GM18507 (cell line): ENCODE results near the gene PCLO.
"Not testable (repeated sequence)": the region's sequence is repeated elsewhere in the genome, so short reads cannot be mapped to it uniquely, and the experiment has no call there.

Experiments used
- DNase-seq: peaks from one replicate; pipeline ENCODE4 v3.0.0; 2011; ENCODE audit warnings: low read depth; ENCODE audit not compliant: insufficient read length; ENCODE audit errors: extremely low spot score
- FAIRE-seq: peaks from 2 replicates; lab custom pipeline; 2011; peaks lifted over from hg19 to GRCh38; lab: Jason Lieb, UNC

Gene PCLO

GRCh38 chr7:83148776-83149175 is 13.9 kb downstream of the PCLO start:
- no peak for DNase-seq
- no peak for FAIRE-seq

GRCh38 chr7:83143107-83143506 is 19.6 kb downstream of the PCLO start:
- no peak for FAIRE-seq
- no peak for DNase-seq

DNA sequence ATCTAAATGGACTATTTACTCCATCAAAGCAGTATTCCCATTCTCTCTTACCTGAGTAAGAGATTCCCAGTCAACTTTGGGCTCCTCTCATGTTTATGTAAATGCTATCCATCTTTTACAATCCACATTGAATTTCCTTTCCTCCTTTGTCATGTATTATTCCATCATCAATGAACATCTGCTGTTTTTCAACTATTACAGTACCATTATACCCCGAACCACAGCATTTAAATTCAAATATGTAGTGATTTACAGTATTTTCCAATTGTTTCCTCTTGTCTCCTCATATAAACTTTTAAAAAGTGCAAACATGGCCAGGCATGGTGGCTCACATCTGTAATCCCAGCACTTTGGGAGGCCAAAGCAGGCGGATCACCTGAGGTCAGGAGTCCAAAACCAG is 20.3 kb downstream of the PCLO start:
- no peak for DNase-seq
- FAIRE-seq = no peak

GRCh38 chr7:83141927-83142326 is 20.8 kb downstream of the PCLO start:
- no peak for DNase-seq
- no peak for FAIRE-seq

DNA sequence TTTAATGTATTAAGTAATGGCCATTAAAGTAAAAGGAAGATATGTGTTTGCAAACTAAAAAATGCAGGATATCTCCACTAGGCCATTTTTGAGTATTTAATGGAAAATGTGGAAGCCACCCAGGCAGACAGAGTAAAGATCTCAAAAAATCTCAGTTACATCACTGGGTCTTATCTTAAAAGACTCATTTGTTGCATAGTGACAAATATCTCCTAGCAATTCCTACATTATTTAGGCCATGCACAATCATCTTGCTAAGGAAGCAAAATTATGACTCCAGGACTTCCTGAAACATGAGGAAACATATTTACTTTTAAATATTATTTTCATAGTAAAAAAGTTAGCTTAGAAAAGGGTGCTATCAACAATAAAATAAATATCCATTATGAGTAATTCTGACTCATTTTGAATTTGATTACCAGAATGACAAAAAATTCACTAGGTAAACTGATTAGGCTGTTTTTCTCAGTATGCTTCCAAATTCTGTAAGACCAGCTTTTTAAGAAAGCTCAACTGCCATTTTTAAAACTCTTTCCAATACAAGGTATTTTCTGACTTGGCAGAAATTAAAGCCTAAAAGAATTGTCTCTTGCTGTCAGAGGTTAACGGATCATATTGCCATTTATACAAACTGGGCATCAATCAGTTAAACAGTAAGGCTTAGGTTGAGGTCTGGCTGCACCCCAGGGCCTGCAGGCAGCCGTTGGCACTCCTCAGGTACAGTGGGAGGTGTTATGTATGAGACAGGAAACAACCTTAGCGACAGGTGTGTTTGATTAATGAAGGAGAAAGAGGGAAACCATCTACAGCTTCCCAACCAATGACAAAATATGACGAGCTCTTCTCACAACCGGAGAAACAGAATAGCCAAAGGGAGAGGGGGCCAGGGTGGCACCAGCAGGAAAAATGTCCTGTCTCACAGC is 31.8 kb downstream of the PCLO start:
- DNase-seq (no peak), FAIRE-seq (no peak)

- no peak for FAIRE-seq
- DNase-seq = no peak
Measured at GRCh38 chr7:83130191-83130590, 32.5 kb downstream of the PCLO start.

- DNase-seq (no peak), FAIRE-seq (no peak)
Measured at GRCh38 chr7:83119494-83119893, 43.2 kb downstream of the PCLO start.

DNA sequence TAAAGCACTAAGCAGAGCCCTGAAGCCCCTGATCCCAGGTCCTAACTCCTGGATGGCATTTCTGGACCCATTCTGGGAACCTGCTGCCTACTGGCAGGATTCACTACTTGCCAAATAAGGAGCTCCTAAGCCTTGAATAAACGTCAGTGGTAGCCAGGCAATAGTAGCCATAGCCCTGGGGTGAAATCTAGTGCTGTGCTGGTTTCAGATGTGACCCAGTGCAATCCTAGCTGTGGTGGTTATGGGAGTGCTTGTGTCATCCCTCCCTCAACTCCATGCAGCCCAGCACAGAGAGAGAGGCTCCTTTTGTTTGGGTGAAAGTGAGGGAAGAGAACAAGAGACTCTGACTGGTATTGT is 43.7 kb downstream of the PCLO start:
- DNase-seq = no peak
- no peak for FAIRE-seq

DNA sequence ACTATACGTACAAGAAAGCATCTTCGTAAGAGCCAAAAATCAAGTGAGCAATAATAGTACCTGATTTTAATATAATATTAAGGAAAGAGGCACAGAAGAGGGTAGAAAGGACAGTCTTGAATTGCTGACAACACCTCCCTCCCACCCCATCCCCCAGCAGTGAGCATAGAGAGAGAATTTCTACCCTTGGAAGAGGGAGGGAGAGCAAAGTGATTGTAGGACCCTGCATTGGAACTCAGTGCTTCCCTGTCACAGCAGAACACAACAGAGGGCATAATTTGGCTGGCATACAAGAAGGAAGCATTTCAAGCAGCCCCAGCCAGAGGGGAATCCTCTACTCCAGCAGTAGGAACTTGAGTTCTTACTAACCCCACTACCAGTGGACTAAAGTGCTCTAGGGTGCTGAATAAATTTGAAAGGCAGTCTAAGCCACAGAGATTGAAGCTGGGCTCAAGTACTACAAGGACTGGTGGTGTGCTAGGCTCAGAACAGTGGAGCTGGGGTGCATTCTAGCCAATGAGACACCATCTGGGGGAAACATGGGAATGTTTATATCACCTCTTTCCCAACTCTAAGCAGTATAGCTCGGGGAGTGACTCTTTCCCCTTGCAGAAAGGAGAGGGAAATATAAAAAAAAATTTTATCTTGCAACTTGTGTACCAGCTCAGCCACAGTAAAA is 44.2 kb downstream of the PCLO start:
- no peak for DNase-seq
- FAIRE-seq = no peak

DNA sequence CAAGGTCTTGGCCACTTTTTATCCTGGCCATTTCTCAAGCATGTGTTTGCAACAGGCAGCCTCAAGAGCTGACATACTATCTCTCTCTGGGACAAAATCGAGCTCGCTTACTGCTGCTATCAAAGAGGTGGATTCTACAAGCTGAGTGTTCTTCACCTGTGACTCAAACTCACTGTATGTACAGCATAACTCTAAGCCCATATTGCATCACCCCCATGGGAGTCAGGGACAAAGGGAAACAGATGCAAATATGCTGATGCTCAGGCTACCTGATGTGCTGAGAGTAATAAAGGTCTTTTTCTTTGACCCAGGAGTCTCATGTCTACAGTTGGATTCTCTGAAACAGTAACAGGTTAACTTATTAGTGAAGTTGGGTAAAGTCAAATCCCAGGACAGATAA is 45.2 kb downstream of the PCLO start:
- DNase-seq (no peak), FAIRE-seq (no peak)

- FAIRE-seq = no peak
Measured at GRCh38 chr7:83111391-83111790, 51.3 kb downstream of the PCLO start.

DNA sequence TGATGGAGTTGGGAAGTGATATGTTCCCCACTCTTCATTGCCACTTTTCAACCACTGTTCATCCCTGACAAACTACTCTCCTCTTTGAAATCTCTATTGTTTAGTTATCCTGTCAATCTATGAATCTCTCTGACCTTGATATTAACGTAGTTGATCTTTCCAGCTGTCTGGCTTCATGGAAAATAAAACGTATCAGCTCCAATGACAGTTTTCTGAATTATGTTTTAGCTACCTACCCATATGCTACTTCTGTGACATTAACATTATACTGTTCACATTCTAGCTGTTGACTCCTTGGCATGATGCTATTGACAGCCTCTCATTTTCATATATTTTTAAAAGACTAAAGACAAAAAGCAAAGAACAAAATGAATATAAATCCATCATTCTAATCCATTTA is 53.3 kb downstream of the PCLO start:
- no peak for FAIRE-seq
- no peak for DNase-seq

More at GRCh38 chr7:83111391-83111790, 51.3 kb downstream of the PCLO start:
- no peak for DNase-seq

- DNase-seq (no peak), FAIRE-seq (no peak)
Measured at GRCh38 chr7:83105948-83106347, 56.7 kb downstream of the PCLO start.

- DNase-seq (no peak), FAIRE-seq (no peak)
Measured at GRCh38 chr7:83105063-83105462, 57.6 kb downstream of the PCLO start.

GRCh38 chr7:83101530-83101929 is 61.2 kb downstream of the PCLO start:
- FAIRE-seq (no peak), DNase-seq (no peak)

DNA sequence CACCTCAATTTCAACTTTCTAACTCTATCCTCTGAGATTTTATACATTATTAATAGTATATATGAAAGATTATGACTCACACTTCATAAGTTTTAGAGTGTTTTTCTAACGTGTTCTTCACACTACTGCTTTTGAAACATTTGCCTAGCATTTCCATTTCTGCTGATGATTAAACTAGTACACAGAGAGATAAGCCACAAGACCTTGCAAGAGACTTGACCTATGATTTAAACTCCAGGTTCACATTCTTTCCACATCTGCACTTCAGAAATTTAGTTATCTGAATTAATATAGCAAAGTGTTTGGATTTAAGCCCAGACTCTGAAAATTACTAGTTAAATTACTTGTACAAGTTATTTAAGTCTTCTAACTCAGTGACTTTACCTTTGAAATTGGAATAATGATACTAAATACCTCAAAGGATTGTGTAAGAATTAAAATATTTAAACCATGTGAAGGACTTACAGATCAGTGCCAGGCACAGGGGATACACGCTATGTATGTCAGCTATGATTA is 66.6 kb downstream of the PCLO start:
- FAIRE-seq = no peak
- DNase-seq = no peak

DNA sequence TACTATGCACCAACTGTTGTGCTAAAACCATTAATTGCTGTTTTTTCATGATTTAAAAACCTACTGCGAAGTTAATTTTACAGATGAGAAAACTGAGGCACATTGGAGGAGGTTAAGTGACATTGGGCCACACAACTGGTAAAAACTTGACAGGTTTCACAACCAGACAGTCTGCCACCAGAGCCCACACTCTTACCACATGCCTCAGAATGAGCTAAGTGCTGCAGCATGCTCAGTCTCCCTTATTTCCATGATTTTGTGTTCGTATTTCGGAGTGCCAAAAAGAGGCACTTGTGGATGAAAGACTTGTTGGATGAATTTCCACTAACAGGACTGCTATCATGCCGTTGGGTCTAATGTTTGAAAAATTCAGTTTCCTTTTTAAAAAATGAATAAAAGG is 77.4 kb downstream of the PCLO start:
- FAIRE-seq = no peak

DNA sequence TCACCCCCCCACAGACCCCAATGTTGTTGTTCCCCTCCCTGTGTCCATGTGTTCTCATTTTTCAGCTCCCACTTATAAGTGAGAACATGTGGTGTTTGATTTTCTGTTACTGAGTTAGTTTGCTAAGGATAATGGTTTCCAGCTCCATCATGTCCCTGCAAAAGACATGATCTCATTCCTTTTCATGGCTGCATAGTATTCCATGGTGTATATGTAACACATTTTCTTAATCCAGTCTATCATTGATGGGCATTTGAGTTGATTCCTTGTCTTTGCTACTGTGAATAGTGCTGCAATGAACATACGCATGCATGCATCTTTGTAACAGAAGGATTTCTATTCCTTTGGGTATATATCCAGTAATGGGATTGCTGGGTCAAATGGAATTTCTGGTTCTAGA is 82.8 kb downstream of the PCLO start:
- not testable (repeated sequence) for FAIRE-seq

More for the DNA sequence above, 77.4 kb downstream of the PCLO start:
- DNase-seq = no peak

DNA sequence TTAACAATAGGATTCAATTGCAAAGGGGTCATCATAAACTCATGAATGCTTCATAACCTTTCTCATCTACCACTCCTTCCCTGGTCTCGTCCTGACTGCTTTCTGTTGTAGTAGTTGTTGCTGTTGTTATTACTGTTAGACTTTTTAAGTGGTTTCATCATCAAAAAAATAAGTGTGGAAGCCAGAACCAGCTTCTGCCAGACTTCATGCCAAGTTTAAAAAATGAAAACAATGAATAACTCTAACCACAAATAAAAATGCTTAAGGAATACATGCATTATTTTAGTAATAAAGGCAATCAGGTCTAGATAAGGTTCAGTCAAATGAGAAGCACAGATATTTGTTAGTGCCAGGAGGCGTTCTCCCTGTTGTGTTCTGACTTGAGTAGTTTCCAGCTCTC is 85.4 kb downstream of the PCLO start:
- no peak for DNase-seq
- no peak for FAIRE-seq

More for the DNA sequence above, 82.8 kb downstream of the PCLO start:
- DNase-seq = not testable (repeated sequence)

DNA sequence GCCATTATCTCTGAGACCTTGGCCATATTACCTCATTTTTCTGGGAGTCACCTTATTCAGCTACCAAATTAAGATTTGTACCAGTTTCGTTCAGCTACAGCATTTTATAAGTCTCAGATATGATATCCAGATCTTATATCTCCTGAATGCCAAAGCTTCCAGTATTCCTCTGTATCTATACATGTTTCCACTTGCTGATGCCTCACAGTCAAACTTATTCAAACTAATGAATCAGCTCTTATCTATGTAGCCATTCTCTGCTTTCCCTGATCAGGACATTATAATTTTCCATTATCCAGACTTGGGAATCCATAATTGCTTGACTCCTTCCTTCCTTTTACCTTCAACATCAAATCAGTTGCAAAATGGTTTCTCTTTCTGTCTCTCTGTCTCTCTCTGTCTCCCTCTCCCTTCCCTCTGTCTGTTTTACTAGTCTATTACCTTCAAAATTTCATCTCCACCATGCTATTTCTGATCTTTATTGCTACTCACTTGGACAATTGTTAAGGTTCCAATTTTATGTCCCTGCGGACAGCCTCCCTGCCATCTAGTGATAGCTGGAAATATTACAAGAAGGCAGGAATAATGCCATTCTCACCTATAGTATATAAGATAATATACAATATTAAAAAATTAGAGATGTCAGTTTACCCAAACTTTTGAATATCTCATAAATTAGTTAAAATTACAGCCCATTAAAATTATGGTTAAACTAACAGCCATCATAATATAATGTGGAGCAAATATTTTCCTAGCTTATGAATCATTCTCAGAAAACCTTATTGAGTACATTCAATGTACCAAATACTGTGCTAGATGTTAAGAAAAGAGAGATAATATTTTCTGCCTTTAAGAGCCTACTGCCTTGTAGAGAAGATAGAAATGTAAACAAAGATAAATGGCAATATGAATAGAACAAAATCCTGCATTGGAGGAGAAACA is 89.8 kb downstream of the PCLO start:
- DNase-seq (no peak), FAIRE-seq (no peak)
